Stimulated activated naive CD8-positive, alpha-beta T cell treated with anti-CD3 and anti-CD28 coated beads, Interleukin-15, amount 100 ng/mL, for 72 hours (primary cell): ENCODE results near the gene NR3C1.

Experiments used
- ATAC-seq: fragments of 150-1000 bp; cut with Tn5 transposase; 2 replicates; pipeline ENCODE4 v1.10.0; 2021; ENCODE audit warnings: mild to moderate bottlenecking, moderate library complexity
- DNase-seq, 2 donors: peaks; one replicate each; pipeline ENCODE4 v3.0.0; 2021 to 2022
- H3K27ac Mint-ChIP-seq, 2 donors: one replicate each; pipeline ENCODE4 v1.8.0; 2022; ENCODE audit warnings: mild to moderate bottlenecking in 2 of 2, mixed read lengths in 2 of 2, moderate library complexity in 2 of 2
- H3K27me3 Mint-ChIP-seq: one replicate; pipeline ENCODE4 v1.8.0; 2022; ENCODE audit warnings: mixed read lengths
- H3K4me1 Mint-ChIP-seq: one replicate; pipeline ENCODE4 v1.8.0; 2022; ENCODE audit warnings: mild to moderate bottlenecking, mixed read lengths
- H3K4me3 Mint-ChIP-seq, 2 donors: one replicate each; pipeline ENCODE4 v1.8.0; 2022; ENCODE audit warnings: mild to moderate bottlenecking in 2 of 2, mixed read lengths in 2 of 2, moderate library complexity in 1 of 2
- H3K9me3 Mint-ChIP-seq, 2 donors: one replicate each; pipeline ENCODE4 v1.8.0; 2022; ENCODE audit warnings: mixed read lengths in 2 of 2

NR3C1 gene

GRCh38 chr5:143268388-143268787 is 135.1 kb downstream of the NR3C1 start:
- ATAC-seq (no peak), DNase-seq (no peak)
- Mint-ChIP-seq H3K4me1 (no peaks in the 10 kb centered on the region), H3K9me3 (peaks cover 28 to 51% of the 10 kb centered on the region in 2 donors), H3K27ac (no peak overlapping the region), H3K27me3 (no peaks in the 10 kb centered on the region), H3K4me3 (no peak overlapping the region)

GRCh38 chr5:143267186-143267585 is 136.3 kb downstream of the NR3C1 start:
- no peak for ATAC-seq
- Mint-ChIP-seq H3K9me3 (peaks cover 28 to 51% of the 10 kb centered on the region in 2 donors), H3K4me3 (no peak overlapping the region), H3K27ac (no peak overlapping the region), H3K4me1 (peaks cover 7% of the 10 kb centered on the region), H3K27me3 (no peaks in the 10 kb centered on the region)
- no peak for DNase-seq

- Mint-ChIP-seq H3K27me3 (no peaks in the 10 kb centered on the region), H3K4me3 (no peak overlapping the region), H3K27ac (no peak overlapping the region), H3K4me1 (peaks cover 12% of the 10 kb centered on the region), H3K9me3 (peaks cover 28 to 51% of the 10 kb centered on the region in 2 donors)
- ATAC-seq = no peak
- no peak for DNase-seq
These were observed 137.5 kb downstream of the NR3C1 start for GRCh38 chr5:143265995-143266394.

GRCh38 chr5:143263272-143263810 is 140.1 kb downstream of the NR3C1 start:
- peaks cover 18% of the 10 kb centered on the region for H3K4me1 Mint-ChIP-seq
- peaks cover 14 to 32% of the 10 kb centered on the region in 2 donors for H3K9me3 Mint-ChIP-seq
- DNase-seq (no peak), ATAC-seq (no peak)
- no peaks in the 10 kb centered on the region for H3K27me3 Mint-ChIP-seq
- H3K4me3 Mint-ChIP-seq = no peak overlapping the region
- no peak overlapping the region for H3K27ac Mint-ChIP-seq

GRCh38 chr5:143262393-143263174 is 140.9 kb downstream of the NR3C1 start:
- no peak for DNase-seq
- peaks cover 6 to 25% of the 10 kb centered on the region in 2 donors for H3K9me3 Mint-ChIP-seq
- peaks cover 18% of the 10 kb centered on the region for H3K4me1 Mint-ChIP-seq
- ATAC-seq = peak; percentile 82
- H3K27me3 Mint-ChIP-seq = no peaks in the 10 kb centered on the region
- H3K27ac Mint-ChIP-seq = no peak overlapping the region
- H3K4me3 Mint-ChIP-seq = no peak overlapping the region

GRCh38 chr5:143261748-143262392 is 141.6 kb downstream of the NR3C1 start:
- DNase-seq (no peak), ATAC-seq (peak; percentile 66)
- no peaks in the 10 kb centered on the region for H3K27me3 Mint-ChIP-seq
- no peak overlapping the region for H3K27ac Mint-ChIP-seq
- no peak overlapping the region for H3K4me3 Mint-ChIP-seq
- peaks cover 5 to 18% of the 10 kb centered on the region in 2 donors for H3K9me3 Mint-ChIP-seq
- H3K4me1 Mint-ChIP-seq = peaks cover 18% of the 10 kb centered on the region

GRCh38 chr5:143259254-143259605 is 144.3 kb downstream of the NR3C1 start:
- H3K27me3 Mint-ChIP-seq = no peaks in the 10 kb centered on the region

GRCh38 chr5:143258559-143259253 is 144.8 kb downstream of the NR3C1 start:
- Mint-ChIP-seq H3K27me3 (no peaks in the 10 kb centered on the region), H3K9me3 (no peaks in the 10 kb centered on the region), H3K27ac (no peak overlapping the region), H3K4me3 (no peak overlapping the region), H3K4me1 (peaks cover 18% of the 10 kb centered on the region)
- DNase-seq (no peak), ATAC-seq (no peak)

More at GRCh38 chr5:143259254-143259605, 144.3 kb downstream of the NR3C1 start:
- Mint-ChIP-seq H3K27ac (no peak overlapping the region), H3K4me3 (no peak overlapping the region), H3K4me1 (peaks cover 18% of the 10 kb centered on the region), H3K9me3 (no peaks in the 10 kb centered on the region)
- DNase-seq = no peak
- no peak for ATAC-seq

GRCh38 chr5:143254819-143255218 is 148.7 kb downstream of the NR3C1 start:
- ATAC-seq = no peak
- no peak overlapping the region for H3K27ac Mint-ChIP-seq
- H3K4me3 Mint-ChIP-seq = no peak overlapping the region
- no peak for DNase-seq
- peaks cover 6% of the 10 kb centered on the region for H3K4me1 Mint-ChIP-seq
- no peaks in the 10 kb centered on the region for H3K9me3 Mint-ChIP-seq
- H3K27me3 Mint-ChIP-seq = no peaks in the 10 kb centered on the region

GRCh38 chr5:143251946-143252345 is 151.5 kb downstream of the NR3C1 start:
- H3K27me3 Mint-ChIP-seq = no peaks in the 10 kb centered on the region
- DNase-seq (no peak), ATAC-seq (no peak)

GRCh38 chr5:143251190-143251589 is 152.3 kb downstream of the NR3C1 start:
- Mint-ChIP-seq H3K27me3 (no peaks in the 10 kb centered on the region), H3K27ac (no peak overlapping the region), H3K4me3 (no peak overlapping the region), H3K4me1 (no peaks in the 10 kb centered on the region), H3K9me3 (peaks cover 7 to 9% of the 10 kb centered on the region in 2 donors)
- DNase-seq (no peak), ATAC-seq (no peak)

More at GRCh38 chr5:143251946-143252345, 151.5 kb downstream of the NR3C1 start:
- Mint-ChIP-seq H3K27ac (no peak overlapping the region), H3K4me3 (no peak overlapping the region), H3K9me3 (peaks cover 7 to 8% of the 10 kb centered on the region in 2 donors), H3K4me1 (no peaks in the 10 kb centered on the region)

- ATAC-seq = no peak
- peaks cover 7 to 21% of the 10 kb centered on the region in 2 donors for H3K9me3 Mint-ChIP-seq
- no peaks in the 10 kb centered on the region for H3K27me3 Mint-ChIP-seq
- DNase-seq = no peak
- no peak overlapping the region for H3K4me3 Mint-ChIP-seq
- H3K27ac Mint-ChIP-seq = no peak overlapping the region
- no peaks in the 10 kb centered on the region for H3K4me1 Mint-ChIP-seq
These were observed 153.6 kb downstream of the NR3C1 start for GRCh38 chr5:143249851-143250250.

- ATAC-seq (no peak), DNase-seq (no peak)
- H3K9me3 Mint-ChIP-seq = peaks cover 14 to 28% of the 10 kb centered on the region in 2 donors
- H3K4me1 Mint-ChIP-seq = no peaks in the 10 kb centered on the region
- no peak overlapping the region for H3K27ac Mint-ChIP-seq
- H3K4me3 Mint-ChIP-seq = no peak overlapping the region
- no peaks in the 10 kb centered on the region for H3K27me3 Mint-ChIP-seq
These were observed 154.5 kb downstream of the NR3C1 start for GRCh38 chr5:143248822-143249579.

- H3K4me3 Mint-ChIP-seq = no peak overlapping the region
These were observed 155.1 kb downstream of the NR3C1 start for GRCh38 chr5:143248391-143248790.

More at GRCh38 chr5:143248391-143248790, 155.1 kb downstream of the NR3C1 start:
- H3K27me3 Mint-ChIP-seq = no peaks in the 10 kb centered on the region
- no peaks in the 10 kb centered on the region for H3K4me1 Mint-ChIP-seq
- DNase-seq = no peak
- H3K9me3 Mint-ChIP-seq = peaks cover 14 to 28% of the 10 kb centered on the region in 2 donors
- no peak for ATAC-seq
- H3K27ac Mint-ChIP-seq = no peak overlapping the region
